KG1 (cell line): ENCODE results near the gene AMOTL2.

Experiments used
- DNase-seq: peaks from one replicate; lab custom pipeline; 2025; lab: John Stamatoyannopoulos, UW

The AMOTL2 gene

GRCh38 chr3:134366221-134366927 lies 7.9 kb downstream of the AMOTL2 start:
- DNase-seq, result no peak

- DNase-seq, result no peak
Measured at GRCh38 chr3:134365766-134366065, 8.5 kb downstream of the AMOTL2 start.

- DNase-seq, result no peak
Measured at GRCh38 chr3:134364936-134365765, 9.1 kb downstream of the AMOTL2 start.

GRCh38 chr3:134364061-134364935 lies 9.9 kb downstream of the AMOTL2 start:
- no peak for DNase-seq

- no peak for DNase-seq
Measured at GRCh38 chr3:134363381-134363755, 10.9 kb downstream of the AMOTL2 start.

- no peak for DNase-seq
Measured at GRCh38 chr3:134362670-134363380, 11.4 kb downstream of the AMOTL2 start.

GRCh38 chr3:134362221-134362620 lies 12.0 kb downstream of the AMOTL2 start:
- DNase-seq, result no peak

- DNase-seq, result no peak
Measured at GRCh38 chr3:134361162-134361835, 12.9 kb downstream of the AMOTL2 start.

GRCh38 chr3:134360046-134360445 lies 14.2 kb downstream of the AMOTL2 start:
- no peak for DNase-seq

GRCh38 chr3:134359121-134360010 lies 14.9 kb downstream of the AMOTL2 start:
- DNase-seq, result no peak

- DNase-seq, result no peak
Measured at GRCh38 chr3:134357914-134358811, 16.1 kb downstream of the AMOTL2 start.

GRCh38 chr3:134357261-134357913 lies 16.9 kb downstream of the AMOTL2 start:
- no peak for DNase-seq

- DNase-seq, result no peak
Measured at GRCh38 chr3:134356411-134357040, 17.7 kb downstream of the AMOTL2 start.

- DNase-seq, result no peak
Measured at GRCh38 chr3:134355416-134355815, 18.8 kb downstream of the AMOTL2 start.

- no peak for DNase-seq
Measured at GRCh38 chr3:134354612-134355251, 19.5 kb downstream of the AMOTL2 start.

- no peak for DNase-seq
Measured at GRCh38 chr3:134353831-134354611, 20.2 kb downstream of the AMOTL2 start.
